KBM-7 (cell line): ENCODE measurements around the gene SPAG9.

Experiments
- DNase-seq: peaks from one replicate; pipeline ENCODE4 v3.0.0-alpha.2; 2015
- in situ Hi-C: fragments of 300-500 bp; cut with MboI; formaldehyde crosslinking; loops from 2 replicates; pipeline ENCODE4 v1.14.3; 2020; ENCODE audit warnings: low sequenced_read_pairs, low pct_unique_long_range_greater_than_20kb, mixed read lengths

Gene SPAG9, protein sequence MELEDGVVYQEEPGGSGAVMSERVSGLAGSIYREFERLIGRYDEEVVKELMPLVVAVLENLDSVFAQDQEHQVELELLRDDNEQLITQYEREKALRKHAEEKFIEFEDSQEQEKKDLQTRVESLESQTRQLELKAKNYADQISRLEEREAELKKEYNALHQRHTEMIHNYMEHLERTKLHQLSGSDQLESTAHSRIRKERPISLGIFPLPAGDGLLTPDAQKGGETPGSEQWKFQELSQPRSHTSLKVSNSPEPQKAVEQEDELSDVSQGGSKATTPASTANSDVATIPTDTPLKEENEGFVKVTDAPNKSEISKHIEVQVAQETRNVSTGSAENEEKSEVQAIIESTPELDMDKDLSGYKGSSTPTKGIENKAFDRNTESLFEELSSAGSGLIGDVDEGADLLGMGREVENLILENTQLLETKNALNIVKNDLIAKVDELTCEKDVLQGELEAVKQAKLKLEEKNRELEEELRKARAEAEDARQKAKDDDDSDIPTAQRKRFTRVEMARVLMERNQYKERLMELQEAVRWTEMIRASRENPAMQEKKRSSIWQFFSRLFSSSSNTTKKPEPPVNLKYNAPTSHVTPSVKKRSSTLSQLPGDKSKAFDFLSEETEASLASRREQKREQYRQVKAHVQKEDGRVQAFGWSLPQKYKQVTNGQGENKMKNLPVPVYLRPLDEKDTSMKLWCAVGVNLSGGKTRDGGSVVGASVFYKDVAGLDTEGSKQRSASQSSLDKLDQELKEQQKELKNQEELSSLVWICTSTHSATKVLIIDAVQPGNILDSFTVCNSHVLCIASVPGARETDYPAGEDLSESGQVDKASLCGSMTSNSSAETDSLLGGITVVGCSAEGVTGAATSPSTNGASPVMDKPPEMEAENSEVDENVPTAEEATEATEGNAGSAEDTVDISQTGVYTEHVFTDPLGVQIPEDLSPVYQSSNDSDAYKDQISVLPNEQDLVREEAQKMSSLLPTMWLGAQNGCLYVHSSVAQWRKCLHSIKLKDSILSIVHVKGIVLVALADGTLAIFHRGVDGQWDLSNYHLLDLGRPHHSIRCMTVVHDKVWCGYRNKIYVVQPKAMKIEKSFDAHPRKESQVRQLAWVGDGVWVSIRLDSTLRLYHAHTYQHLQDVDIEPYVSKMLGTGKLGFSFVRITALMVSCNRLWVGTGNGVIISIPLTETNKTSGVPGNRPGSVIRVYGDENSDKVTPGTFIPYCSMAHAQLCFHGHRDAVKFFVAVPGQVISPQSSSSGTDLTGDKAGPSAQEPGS (N-terminal part only)

DNA sequence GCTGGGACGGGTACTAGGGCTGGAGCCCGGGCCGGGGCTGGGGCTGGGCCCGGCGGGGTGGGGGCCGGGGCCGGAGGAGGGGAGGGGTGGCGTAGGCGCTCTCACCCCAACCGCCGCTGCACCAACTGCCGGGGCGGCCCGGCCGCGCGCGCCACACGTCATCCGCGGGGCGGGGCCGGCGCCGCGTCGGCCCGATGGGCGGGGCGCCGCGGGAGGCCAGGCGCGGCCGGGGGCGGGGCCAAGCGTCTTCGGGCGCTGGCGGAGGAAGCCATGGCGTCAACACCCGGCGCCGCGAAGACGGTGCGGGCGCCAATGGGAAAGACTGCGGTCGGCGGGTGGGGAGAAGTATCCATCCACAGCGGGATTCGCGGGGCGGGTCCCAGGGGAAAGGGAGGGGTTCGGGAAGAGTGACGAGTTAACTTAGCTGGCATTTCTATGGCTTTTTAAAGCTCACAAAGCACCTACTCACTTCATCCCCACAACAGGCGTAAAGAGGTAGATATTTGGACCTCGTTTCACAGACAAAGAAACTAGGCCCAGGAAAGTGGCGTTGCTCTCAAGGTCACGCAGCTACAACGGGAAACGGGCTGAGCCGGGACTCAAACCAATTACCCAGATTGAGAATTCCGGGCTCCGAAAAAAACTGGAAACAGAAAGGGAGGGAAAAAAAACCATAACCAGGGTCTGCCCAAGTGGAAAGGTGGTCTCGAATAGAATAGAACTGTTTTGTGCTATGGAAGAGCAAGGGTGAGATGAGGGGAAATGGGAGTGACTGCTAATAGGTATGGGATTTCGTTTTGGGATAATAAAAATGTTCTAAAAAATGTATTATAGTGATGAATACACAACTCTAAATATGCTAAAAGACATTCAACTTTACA is at the start of gene SPAG9:
Gene SPAG9 (minus strand): TSS at position 130 of the 881 bp plus-strand sequence. CDS start 212 bp downstream, outside the sequence.
- in situ Hi-C loops: no loop called here
- peak; percentile 90 for DNase-seq

DNA sequence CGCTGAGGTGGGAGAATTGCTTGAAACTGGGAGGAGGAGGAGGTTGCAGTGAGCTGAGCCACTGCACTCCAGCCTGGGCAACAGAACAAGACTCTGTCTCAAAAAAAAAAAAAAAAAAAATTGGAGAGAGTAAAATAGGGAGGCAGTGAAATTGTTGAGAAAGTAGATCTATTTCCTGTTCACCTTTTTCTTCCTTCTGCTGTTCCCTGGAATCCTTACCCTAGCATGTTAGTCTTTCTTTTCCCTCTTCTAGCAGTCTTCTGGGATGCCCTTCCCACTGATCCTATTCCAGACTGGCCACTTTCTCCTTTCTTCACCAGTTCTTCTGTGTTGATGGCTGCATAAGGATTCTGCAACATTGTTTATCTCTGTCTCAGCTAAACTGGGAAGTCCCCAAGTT is 48.7 kb upstream of the SPAG9 start:
- in situ Hi-C loops: no loop called here

DNA sequence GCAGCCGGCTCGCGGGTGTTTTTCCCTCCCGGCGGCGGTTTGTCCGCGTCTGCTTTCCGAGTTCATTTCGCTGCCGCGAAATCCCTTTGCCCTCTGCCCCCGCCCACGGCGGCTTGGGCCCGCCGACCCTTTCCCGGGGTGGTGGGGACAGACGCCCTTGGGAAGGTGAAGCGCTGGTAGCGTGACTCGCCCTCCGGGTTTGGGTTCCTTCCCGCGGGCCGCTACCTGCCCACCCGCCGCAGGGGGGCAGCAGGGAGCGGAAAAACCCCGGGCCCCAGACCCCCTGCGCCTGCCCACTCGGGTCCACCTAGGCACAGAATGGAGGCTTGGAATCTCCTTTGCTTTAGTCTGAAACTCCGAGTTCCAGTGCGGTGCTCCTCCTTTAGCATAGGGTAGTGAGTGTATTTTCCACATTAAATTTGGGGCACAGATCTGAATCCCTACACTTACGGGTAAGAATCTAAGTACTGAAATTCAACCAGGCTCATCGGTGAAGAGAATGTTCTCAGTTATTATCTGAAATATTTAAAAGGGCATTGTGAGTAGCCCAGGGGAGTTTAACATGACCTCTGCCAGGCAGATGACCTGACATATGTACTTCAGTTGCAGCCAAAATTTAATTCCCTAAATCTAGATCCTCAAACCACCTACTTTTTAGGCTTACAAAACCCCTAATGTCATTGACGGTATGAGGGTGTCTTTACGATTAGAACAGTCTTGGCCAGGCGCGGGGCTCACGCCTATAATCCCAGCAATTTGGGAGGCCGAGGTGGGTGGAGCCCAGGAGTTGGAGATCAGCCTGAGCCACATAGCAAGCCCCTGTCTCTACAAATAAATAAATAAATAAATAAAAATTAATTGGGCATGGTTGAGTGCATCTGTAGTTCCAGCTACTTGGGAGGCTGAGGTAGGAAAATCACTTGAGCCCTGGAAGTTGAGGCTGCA is 46.6 kb upstream of the SPAG9 start:
- in situ Hi-C loops: no loop called here

More for the DNA sequence above, 48.7 kb upstream of the SPAG9 start:
- no peak for DNase-seq

DNA sequence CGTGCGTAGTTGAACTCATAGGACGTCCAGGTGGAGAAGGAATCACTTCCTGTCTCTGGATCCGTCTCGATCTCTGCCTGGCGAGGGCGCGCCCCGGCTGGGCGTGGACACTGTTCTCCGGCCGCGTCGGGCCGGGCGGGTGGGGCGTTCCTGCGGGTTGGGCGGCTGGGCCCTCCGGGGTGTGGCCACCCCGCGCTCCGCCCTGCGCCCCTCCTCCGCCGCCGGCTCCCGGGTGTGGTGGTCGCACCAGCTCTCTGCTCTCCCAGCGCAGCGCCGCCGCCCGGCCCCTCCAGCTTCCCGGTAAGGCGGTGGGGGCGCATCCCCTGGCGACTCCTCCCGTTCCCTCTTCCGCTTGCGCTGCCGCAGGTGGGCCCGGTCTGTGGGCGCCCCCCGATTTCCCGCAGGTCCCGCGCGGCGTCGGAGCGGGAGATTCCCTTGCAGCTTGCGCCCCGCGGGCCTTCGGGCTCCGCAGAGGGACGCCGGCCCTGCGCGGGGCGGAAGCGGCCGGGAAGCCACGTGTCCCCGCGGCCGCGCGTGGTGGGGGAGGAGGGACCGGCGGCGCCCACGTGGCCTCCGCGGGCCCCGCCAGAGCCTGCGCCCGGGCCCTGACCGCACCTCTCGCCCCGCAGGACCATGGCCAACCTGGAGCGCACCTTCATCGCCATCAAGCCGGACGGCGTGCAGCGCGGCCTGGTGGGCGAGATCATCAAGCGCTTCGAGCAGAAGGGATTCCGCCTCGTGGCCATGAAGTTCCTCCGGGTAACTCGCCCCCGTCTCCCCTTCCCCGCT is 45.7 kb upstream of the SPAG9 start, which contains the start of gene NME2:
Gene NME2 (plus strand): TSS at position 214 of the 789 bp plus-strand sequence. CDS start 420 bp downstream, at position 634.
- peak; percentile 86 for DNase-seq
- in situ Hi-C loops: no loop called here

More for the DNA sequence above, 46.6 kb upstream of the SPAG9 start:
- peak; percentile 79 for DNase-seq

DNA sequence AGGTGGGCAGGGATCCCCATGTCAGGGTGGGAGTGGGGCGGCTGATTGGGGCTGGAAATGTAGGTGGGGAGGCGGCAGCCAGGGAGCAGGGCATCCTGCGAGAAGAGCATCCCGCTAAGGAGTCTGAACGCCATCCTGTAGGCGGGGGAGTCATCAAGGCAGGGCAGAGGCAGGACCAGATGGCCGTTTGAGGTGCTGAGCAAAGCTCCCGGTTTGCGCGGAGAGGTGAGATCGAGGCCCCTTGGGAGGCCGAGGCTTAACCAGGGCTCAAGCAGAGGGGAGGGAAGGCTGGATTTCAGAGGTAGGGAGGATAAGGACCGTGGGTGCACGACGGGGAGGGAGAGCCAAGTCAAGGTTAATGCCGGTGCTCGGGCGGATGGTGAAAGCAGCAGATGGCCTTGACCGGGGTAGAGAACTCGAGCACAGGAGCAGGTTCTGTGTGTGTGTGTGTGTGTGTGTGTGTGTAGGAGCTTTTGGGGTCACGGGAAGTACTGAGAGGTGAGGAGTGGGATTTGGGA is 45.1 kb upstream of the SPAG9 start:
- in situ Hi-C loops: no loop called here
- DNase-seq: no peak

DNA sequence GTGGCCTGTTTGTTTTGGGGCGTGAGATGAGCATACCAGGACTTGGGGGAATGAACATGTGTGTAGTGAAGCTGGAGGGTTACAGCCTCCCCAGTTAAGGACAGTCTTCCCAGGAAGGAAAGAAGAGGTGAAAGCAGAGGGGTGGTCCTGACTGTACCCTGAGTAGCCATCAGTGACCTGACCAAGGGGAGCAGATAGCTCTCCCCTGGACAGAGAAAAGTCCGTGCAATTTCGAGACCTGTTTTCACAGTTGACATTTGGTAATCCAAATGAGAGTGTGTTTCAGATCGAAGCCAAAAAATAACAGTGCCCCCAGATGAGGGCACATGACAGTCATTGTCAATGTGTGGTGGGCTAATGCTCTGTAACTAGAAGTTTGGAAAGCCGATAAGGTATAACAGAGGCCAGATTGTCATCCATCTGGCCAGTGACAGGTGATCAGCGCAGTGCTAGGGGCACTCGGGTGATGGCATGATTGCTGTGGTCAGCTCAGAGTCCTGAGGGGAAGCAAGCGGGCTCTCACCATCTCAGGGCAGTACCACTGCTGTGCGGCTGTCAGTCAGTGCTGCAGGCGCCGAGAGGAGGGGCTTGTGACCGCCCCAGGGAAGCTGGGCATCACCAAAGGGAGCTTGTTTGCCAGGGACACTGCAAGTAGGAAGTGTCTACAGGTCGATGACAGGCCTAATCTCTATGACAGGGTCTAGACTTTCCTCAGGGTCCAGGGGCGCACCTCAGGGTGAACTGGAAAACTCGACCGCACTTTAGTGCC is 44.4 kb upstream of the SPAG9 start:
- in situ Hi-C loops: no loop called here
- peak; percentile 26 for DNase-seq

DNA sequence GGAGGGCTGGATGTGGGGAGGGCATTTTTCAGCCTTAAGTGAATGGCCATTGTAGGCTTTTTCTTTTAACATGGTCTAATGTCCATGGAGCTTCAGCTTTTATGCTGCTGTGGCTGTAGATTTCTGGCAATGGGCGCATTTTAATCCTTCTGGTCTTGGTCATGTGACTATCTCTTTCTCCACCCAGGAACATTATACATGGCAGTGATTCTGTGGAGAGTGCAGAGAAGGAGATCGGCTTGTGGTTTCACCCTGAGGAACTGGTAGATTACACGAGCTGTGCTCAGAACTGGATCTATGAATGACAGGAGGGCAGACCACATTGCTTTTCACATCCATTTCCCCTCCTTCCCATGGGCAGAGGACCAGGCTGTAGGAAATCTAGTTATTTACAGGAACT is 40.9 kb upstream of the SPAG9 start:
- DNase-seq: no peak
- in situ Hi-C loops: no loop called here

DNA sequence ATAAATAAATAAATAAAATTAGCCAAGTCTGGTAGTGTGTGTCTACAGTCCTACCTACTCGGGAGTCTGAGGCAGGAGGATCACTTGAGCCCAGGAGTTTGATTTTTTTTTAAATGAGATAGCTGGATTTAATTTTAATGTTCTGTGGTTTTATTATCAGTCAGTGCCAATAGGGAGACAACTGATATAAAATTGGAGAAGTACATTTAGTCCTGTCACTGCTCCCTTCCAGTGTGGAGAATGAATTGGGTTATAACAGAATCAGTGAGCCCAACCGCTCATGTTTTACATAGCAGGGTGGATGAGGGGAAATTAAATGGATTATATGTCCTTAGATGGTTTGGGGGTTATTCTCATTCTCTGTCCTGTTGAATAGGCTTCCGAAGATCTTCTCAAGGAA is 38.9 kb upstream of the SPAG9 start:
- no peak for DNase-seq
- in situ Hi-C loops: no loop called here

DNA sequence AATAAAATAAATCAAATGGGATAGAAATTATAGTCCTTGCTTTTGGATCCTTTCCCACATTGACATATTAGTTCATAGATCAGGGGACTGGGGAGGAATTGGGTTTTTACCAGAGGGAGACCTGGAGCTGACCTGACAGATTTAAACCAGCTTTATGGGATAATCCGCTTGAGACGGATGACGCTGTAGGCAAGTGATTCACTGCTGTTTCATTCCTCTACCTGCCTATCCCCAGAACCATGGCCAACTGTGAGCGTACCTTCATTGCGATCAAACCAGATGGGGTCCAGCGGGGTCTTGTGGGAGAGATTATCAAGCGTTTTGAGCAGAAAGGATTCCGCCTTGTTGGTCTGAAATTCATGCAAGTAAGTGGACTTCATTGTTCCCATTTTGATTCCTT is 34.7 kb upstream of the SPAG9 start:
- in situ Hi-C loops: no loop called here
- DNase-seq: no peak

DNA sequence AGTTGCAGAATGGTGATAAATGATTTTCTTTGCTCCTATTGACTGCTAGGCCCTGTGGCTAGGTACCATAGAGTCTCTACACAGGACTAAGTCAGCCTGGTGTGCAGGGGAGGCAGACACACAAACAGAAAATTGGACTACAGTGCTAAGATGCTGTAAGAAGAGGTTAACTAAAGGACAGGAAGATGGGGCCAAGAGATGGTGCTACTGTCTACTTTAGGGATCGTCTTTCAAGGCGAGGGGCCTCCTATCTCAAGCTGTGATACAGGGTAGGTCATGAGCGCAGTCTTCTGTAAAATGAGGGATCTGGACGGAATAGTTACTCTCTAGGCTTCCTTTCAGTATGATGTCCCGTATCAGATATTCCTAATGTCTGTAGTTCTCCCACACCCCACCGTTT is 33.5 kb upstream of the SPAG9 start:
- in situ Hi-C loops: no loop called here
- peak; percentile 34 for DNase-seq

DNA sequence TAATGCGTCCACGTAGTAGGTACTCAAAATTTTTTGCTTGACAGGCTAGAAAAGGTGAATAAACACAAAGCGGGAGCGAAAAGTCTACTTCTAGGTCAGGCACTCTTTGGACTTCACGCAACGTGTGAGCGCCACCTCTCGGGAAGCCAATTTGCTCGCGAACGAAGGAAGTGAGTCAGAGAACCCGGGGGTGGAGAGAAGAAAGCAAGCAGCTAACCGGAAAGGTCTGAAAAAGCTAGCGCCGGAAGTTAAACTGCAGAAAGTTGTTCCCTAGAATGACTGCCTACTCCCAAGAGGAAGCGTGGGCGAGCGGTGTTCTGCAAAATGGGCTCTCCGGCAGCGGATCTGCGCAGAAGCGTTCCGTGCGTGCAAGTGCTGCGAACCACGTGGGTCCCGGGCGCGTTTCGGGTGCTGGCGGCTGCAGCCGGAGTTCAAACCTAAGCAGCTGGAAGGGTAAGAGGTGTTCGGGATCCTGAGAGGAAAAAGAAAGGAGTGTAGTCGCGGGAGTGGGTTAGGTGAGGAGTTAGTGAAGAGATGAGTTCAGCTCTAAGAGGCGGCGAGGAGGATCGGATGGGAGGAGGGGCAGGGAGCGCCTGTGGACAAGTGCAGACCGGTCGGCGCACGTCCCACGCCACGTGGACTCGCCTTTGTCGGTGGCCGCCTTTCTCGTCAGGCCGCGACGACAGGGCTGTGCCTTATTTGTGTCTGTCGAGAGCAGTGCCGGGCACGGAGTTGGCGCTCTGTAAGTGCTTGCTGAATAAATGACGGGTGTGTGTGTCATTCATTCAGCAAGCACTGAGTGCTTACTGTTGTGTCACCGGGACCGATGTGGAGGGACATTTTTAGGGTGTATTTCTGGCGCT is 32.8 kb upstream of the SPAG9 start, which contains the start of gene NME1:
Gene NME1 (plus strand): TSS at position 350 of the 863 bp plus-strand sequence. CDS start 2,096 bp downstream, outside the sequence.
- DNase-seq: peak; percentile 99
- in situ Hi-C loops: no loop called here

DNA sequence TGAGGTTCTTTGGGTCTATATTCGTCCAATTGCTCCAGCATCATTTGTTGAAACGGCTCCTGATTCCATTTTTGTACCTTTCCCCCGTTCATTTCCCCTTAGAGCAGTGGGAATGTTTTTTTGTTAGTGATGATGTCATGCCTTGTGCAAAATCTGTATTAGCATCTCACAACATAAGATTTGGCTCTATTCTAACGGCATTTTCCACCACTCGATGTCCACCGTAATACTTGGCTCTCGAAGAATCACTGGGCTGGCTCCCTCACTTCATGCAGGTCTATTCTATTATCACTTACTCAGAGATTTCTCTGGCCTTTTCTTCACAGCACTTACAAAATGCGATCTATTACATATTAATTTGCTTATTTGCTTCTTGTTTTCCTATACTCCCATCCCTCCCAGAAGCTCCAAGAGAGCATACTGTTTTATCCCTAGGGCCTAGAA is 32.1 kb upstream of the SPAG9 start:
- DNase-seq: no peak
- in situ Hi-C loops: no loop called here

DNA sequence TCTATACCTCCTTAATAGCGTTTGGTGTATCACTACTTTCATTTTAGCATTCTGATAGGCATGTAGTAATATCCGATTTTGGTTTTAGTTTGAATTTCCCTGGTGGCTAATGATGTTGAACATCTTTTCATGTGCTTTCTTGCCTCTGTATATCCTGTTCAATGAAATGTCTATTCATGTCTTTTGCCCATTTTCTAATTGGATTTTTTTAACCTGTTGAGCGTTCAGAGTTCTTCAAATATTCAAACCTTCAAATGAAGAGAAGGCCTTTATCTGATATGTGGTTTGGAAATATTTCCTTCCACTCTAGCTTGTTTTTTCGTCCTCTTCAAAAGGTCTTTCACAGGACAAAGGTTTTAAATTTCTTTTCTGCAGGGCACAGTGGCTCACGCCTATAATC is 30.3 kb upstream of the SPAG9 start:
- in situ Hi-C loops: no loop called here
- DNase-seq: no peak

DNA sequence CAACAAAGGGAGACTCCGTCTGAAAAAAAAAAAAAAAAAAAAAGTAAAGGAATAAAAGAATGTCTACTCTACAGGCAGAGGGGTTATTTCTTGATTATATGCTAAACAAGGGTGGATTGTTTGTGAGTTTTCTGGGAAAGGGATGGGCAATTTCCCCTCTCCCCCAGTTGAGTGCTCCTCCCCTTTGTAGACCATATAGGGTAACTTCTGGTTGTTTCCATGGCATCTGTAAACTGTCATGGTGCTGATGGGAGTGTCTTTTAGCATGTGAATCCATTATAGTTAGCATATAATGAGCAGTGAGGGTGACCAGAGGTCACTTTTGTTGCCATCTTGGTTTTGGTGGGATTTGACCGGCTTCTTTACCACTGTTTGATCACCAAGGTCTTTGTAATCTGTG is 28.5 kb upstream of the SPAG9 start:
- no peak for DNase-seq
- in situ Hi-C loops: no loop called here

DNA sequence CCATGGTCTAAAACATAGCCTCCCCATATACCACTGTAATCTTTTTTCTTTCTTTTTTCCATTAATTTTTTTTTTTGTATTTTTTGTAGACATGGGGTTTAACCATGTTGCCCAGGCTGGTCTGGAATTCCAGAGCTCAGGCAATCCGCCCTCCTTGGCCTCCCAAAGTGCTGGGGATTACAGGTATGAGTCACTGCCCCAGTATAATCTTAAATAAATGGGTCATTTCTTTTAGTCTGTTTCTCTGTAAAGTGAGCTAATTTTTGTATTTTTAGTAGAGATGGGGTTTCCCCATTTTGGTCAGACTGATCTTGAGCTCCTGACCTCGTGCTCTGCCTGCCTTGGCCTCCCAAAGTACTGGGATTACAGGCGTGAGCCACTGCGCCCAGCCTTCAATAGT is 27.0 kb upstream of the SPAG9 start:
- no peak for DNase-seq
- in situ Hi-C loops: no loop called here
